NOMO-1 (cell line): Measurements from ENCODE around the gene KBTBD13.
A peak's percentile ranks its signal among the peaks of the same experiment; 100 is the strongest.
"Not testable (repeated sequence)": the region's sequence is repeated elsewhere in the genome, so short reads cannot be mapped to it uniquely, and the experiment has no call there.

Experiments used
- DNase-seq, 2 experiments: peaks; one replicate each; lab custom pipeline; 2025; ENCODE audit not compliant: unreplicated experiment in 2 of 2; lab: John Stamatoyannopoulos, UW

The KBTBD13 gene

GRCh38 chr15:65087873-65088642 lies 11.5 kb downstream of the KBTBD13 start:
- DNase-seq = no peak

GRCh38 chr15:65088643-65089021 lies 12.1 kb downstream of the KBTBD13 start:
- no peak for DNase-seq

GRCh38 chr15:65089206-65089824 lies 12.8 kb downstream of the KBTBD13 start:
- DNase-seq = no peak

GRCh38 chr15:65091946-65092770 lies 15.6 kb downstream of the KBTBD13 start:
- no peak for DNase-seq

GRCh38 chr15:65092911-65093792 lies 16.6 kb downstream of the KBTBD13 start:
- DNase-seq = no peak

GRCh38 chr15:65093793-65094170 lies 17.2 kb downstream of the KBTBD13 start:
- not testable (repeated sequence) for DNase-seq

- no peak for DNase-seq
These were observed 17.9 kb downstream of the KBTBD13 start for GRCh38 chr15:65094294-65094995.

GRCh38 chr15:65095011-65095746 lies 18.6 kb downstream of the KBTBD13 start:
- no peak for DNase-seq

GRCh38 chr15:65095747-65096104 lies 19.2 kb downstream of the KBTBD13 start:
- DNase-seq = no peak

- no peak for DNase-seq
These were observed 20.2 kb downstream of the KBTBD13 start for GRCh38 chr15:65096481-65097385.

- no peak for DNase-seq
These were observed 21.2 kb downstream of the KBTBD13 start for GRCh38 chr15:65097651-65098263.

GRCh38 chr15:65099336-65099735 lies 22.8 kb downstream of the KBTBD13 start:
- no peak for DNase-seq

GRCh38 chr15:65099801-65100200 lies 23.3 kb downstream of the KBTBD13 start:
- not testable (repeated sequence) for DNase-seq

GRCh38 chr15:65100442-65100841 lies 23.9 kb downstream of the KBTBD13 start:
- DNase-seq = no peak

- peak in 1 of 2 experiments; percentile 63 for DNase-seq
These were observed 24.9 kb downstream of the KBTBD13 start for GRCh38 chr15:65101411-65101890.

- DNase-seq = no peak
These were observed 25.6 kb downstream of the KBTBD13 start for GRCh38 chr15:65101891-65102708.

GRCh38 chr15:65102912-65103311 lies 26.4 kb downstream of the KBTBD13 start:
- DNase-seq = no peak
